Activated B cell treated with CpG ODN at 0.5 μM for 24 hours (primary cell): Measurements from ENCODE around the gene CLASP1. TPM values are rescaled to one million over a fixed set of nuclear protein-coding genes. Genes with fewer than 3 reads are reported as not detected.

Source experiments
- ATAC-seq: fragments of 200-7000 bp; cut with Tn5 transposase; one replicate; pipeline ENCODE4 v1.10.0; 2021; ENCODE audit warnings: low read depth, mild to moderate bottlenecking, moderate library complexity
- CTCF ChIA-PET: fragments of 350-600 bp; sonication (Branson Sonifier 250); formaldehyde crosslinking; loops from one replicate; lab custom pipeline; 2021; ENCODE audit warnings: antibody characterized with exemption; lab: Charles Lee
- POLR2A ChIA-PET: fragments of 350-600 bp; sonication (Branson Sonifier 250); formaldehyde crosslinking; loops from one replicate; lab custom pipeline; 2021; ENCODE audit warnings: antibody characterized with exemption; lab: Charles Lee
- DNase-seq: peaks from one replicate; pipeline ENCODE4 v3.0.0; 2022
- H3K27ac Mint-ChIP-seq: one replicate; pipeline ENCODE4 v1.8.0; 2020; ENCODE audit warnings: mixed read lengths
- H3K27me3 Mint-ChIP-seq: one replicate; pipeline ENCODE4 v1.8.0; 2021; ENCODE audit warnings: mixed read lengths
- H3K36me3 Mint-ChIP-seq: one replicate; pipeline ENCODE4 v1.8.0; 2021; ENCODE audit warnings: low read depth, mixed read lengths
- H3K4me1 Mint-ChIP-seq: one replicate; pipeline ENCODE4 v1.8.0; 2021; ENCODE audit warnings: mixed read lengths
- H3K4me3 Mint-ChIP-seq: one replicate; pipeline ENCODE4 v1.8.0; 2020; ENCODE audit warnings: mild to moderate bottlenecking, mixed read lengths
- H3K9me3 Mint-ChIP-seq: one replicate; pipeline ENCODE4 v1.8.0; 2020; ENCODE audit warnings: mixed read lengths
- intact Hi-C: fragments of 100-400 bp; cut with micrococcal nuclease; formaldehyde crosslinking; loops from one replicate; pipeline ENCODE4 v1.15.1; 2024
- total RNA-seq: library from RNA; stranded (reverse); gene quantifications from 2 replicates; pipeline ENCODE4 v1.2.3, GENCODE V29; 2022
- TF ChIP-seq, protein P1 (sequence below): fragments of 200-600 bp; IDR thresholded peaks from one replicate; pipeline ENCODE4 v1.8.0; 2022; ENCODE audit warnings: antibody characterized with exemption, mild to moderate bottlenecking

The CLASP1 gene
- total RNA-seq, 1 donor from 2014 or later: 65.0 TPM

DNA sequence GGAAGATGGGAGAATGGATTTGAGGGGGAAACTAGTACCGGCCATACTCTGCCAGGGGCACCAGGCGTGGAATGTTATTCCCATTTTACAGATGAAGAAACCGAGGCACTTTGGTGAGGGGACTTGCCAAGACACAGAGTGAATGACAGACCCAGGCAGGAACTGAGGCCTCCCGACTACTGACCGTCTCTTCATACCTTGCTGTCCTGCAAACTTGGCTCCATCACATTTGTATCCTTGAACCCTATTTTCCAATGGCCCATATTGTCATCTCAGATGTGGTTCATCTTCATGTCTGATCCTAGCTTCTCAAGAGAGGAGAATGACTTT, 358.0 kb downstream of the CLASP1 start:
- intact Hi-C loops: no loop called here
- H3K27ac Mint-ChIP-seq: no peak overlapping the region
- no peaks in the 10 kb centered on the region for H3K36me3 Mint-ChIP-seq
- no peaks in the 10 kb centered on the region for H3K4me1 Mint-ChIP-seq
- POLR2A ChIA-PET: no interaction called here
- TF ChIP-seq, protein P1, sequence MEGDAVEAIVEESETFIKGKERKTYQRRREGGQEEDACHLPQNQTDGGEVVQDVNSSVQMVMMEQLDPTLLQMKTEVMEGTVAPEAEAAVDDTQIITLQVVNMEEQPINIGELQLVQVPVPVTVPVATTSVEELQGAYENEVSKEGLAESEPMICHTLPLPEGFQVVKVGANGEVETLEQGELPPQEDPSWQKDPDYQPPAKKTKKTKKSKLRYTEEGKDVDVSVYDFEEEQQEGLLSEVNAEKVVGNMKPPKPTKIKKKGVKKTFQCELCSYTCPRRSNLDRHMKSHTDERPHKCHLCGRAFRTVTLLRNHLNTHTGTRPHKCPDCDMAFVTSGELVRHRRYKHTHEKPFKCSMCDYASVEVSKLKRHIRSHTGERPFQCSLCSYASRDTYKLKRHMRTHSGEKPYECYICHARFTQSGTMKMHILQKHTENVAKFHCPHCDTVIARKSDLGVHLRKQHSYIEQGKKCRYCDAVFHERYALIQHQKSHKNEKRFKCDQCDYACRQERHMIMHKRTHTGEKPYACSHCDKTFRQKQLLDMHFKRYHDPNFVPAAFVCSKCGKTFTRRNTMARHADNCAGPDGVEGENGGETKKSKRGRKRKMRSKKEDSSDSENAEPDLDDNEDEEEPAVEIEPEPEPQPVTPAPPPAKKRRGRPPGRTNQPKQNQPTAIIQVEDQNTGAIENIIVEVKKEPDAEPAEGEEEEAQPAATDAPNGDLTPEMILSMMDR: no peak
- CTCF ChIA-PET: no interaction called here
- DNase-seq: no peak
- no peaks in the 10 kb centered on the region for H3K9me3 Mint-ChIP-seq
- peaks cover 3% of the 10 kb centered on the region for H3K27me3 Mint-ChIP-seq
- H3K4me3 Mint-ChIP-seq: no peak overlapping the region
- ATAC-seq: no peak

DNA sequence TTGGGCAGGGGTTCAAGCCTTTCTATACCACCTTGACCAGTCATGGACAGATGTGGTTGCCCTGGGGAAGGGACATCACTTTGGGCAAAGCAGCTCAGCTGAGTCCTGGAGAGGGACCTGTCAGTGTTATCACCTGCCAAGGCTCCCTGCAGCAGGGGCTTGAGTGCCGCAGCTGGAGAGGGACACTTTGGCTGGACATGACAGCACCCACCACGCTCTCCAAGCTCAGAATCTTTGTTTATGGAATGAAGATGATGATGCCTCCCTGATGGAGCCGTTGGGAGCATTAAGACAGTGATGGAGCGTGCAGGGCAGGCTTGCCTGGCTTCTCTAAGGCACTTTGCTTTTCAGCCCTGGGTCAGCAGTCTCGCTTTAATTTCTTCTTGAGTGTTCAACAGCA, 360.0 kb downstream of the CLASP1 start:
- TF ChIP-seq, protein P1: no peak
- intact Hi-C loops: no loop called here
- DNase-seq: no peak
- no peak overlapping the region for H3K27ac Mint-ChIP-seq
- POLR2A ChIA-PET: no interaction called here
- H3K27me3 Mint-ChIP-seq: peaks cover 3% of the 10 kb centered on the region
- no peaks in the 10 kb centered on the region for H3K9me3 Mint-ChIP-seq
- ATAC-seq: no peak
- no peak overlapping the region for H3K4me3 Mint-ChIP-seq
- H3K36me3 Mint-ChIP-seq: no peaks in the 10 kb centered on the region
- CTCF ChIA-PET: no interaction called here
- peaks cover 4% of the 10 kb centered on the region for H3K4me1 Mint-ChIP-seq

DNA sequence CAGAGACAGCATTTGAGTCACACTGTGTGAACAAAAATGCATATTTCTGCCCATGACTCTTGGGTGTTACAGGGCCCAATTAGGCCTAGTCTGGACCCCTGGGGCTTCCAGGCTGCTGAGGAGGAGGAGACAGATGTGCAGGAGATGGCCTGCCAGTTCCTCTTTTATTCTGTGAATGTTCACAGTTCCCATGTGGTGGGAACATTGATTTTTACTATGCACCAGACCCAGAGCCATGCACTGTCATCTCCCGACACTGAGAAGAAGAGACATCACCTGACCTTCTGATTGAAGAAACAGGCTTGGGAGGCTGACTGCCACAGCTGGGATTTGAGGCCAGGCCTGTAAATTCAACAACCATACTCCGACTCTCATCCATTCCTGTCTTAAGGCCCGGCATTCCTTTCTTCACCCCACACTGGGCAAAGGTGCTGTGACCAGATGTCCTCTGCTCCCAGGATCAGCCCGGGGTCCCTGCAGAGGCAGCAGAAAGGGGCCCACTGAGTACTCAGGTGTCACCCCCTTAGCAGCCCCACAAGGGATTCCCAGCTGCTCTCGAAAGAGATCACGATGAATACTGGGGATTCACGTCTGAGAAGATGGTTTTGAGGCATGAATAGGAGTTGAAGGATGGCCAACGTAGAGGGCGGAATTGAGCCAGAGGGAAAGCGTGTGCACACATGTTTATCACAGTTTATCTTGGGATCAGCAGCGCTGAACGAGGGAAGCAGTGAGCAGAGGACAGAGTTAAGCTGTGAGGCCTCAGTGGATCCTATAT, 360.6 kb downstream of the CLASP1 start:
- ChIA-PET CTCF (no interaction called here), POLR2A (no interaction called here)
- peaks cover 10% of the 10 kb centered on the region for H3K27me3 Mint-ChIP-seq
- intact Hi-C loops: no loop called here
- no peak overlapping the region for H3K27ac Mint-ChIP-seq
- H3K9me3 Mint-ChIP-seq: no peaks in the 10 kb centered on the region
- DNase-seq (no peak), ATAC-seq (no peak)
- H3K4me3 Mint-ChIP-seq: no peak overlapping the region
- H3K4me1 Mint-ChIP-seq: peaks cover 9% of the 10 kb centered on the region
- TF ChIP-seq, protein P1: no peak
- no peaks in the 10 kb centered on the region for H3K36me3 Mint-ChIP-seq

DNA sequence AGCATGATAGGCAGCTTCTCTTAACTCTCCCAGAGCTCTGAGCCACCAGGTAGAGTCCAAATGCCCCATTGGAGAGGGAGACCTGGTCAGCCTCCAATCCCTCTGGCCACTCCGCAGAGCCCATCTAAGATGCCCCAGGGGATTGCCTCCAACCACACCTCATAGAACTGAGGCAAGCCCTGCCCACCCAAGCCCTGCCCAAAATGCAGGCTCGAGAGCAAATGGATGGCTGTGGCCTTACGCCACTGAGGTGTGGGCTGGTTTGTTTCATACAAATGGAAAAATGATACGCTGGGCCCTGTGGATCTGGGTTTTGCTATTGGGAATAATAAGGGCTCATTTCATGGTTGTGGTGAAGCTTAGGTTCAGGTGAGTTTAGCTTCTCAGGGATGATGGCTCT, 361.3 kb downstream of the CLASP1 start:
- ATAC-seq (no peak), DNase-seq (no peak)
- ChIA-PET CTCF (no interaction called here), POLR2A (no interaction called here)
- Mint-ChIP-seq H3K36me3 (no peaks in the 10 kb centered on the region), H3K9me3 (no peaks in the 10 kb centered on the region), H3K27ac (no peak overlapping the region), H3K27me3 (peaks cover 14% of the 10 kb centered on the region), H3K4me3 (no peak overlapping the region), H3K4me1 (peaks cover 9% of the 10 kb centered on the region)
- TF ChIP-seq, protein P1: no peak
- intact Hi-C loops: no loop called here

Other genes starting within 250 kb of the CLASP1 start
- not detected in 2 replicates for gene RNU4ATAC, start 118.6 kb downstream of the CLASP1 start, total RNA-seq
- gene NIFK, start 87.4 kb upstream of the CLASP1 start, total RNA-seq: 86.4 and 102 TPM in 2 replicates
- gene TSN, start 106.2 kb upstream of the CLASP1 start, total RNA-seq: 60.8 and 61.3 TPM in 2 replicates